ENCODE results near the gene CAMTA1. TPM values are rescaled to one million over a fixed set of nuclear protein-coding genes. Genes with fewer than 3 reads are reported as not detected.

Gene CAMTA1
- total RNA-seq, 1 donor from 2014 or later = 99.0 TPM

- H3K36me3 Mint-ChIP-seq (ENCODE audit: insufficient read depth) = no peaks in the 10 kb centered on the region
- TF ChIP-seq CTCF (IDR thresholded peaks at IDR 0.05; ENCODE audit: unreplicated experiment) = no peak
- no peak overlapping the region for H3K27ac Mint-ChIP-seq
- peaks cover 4% of the 10 kb centered on the region for H3K27me3 Mint-ChIP-seq
- DNase-seq (ENCODE audit: low spot score, unreplicated experiment) = peak; percentile 4
- H3K4me3 Mint-ChIP-seq (ENCODE audit: low read depth) = no peak overlapping the region
- H3K9me3 Mint-ChIP-seq (ENCODE audit: low read depth) = peaks cover under 1% of the 10 kb centered on the region
- H3K4me1 Mint-ChIP-seq (ENCODE audit: low read depth) = peaks cover 20% of the 10 kb centered on the region
Measured at GRCh38 chr1:7389906-7390603, 604.8 kb downstream of the CAMTA1 start.

- H3K9me3 Mint-ChIP-seq (ENCODE audit: low read depth) = peaks cover 5% of the 10 kb centered on the region
- no peak for TF ChIP-seq CTCF (IDR thresholded peaks at IDR 0.05; ENCODE audit: unreplicated experiment)
Measured at GRCh38 chr1:7390604-7391000, 605.3 kb downstream of the CAMTA1 start.

GRCh38 chr1:7393136-7393535 is 607.9 kb downstream of the CAMTA1 start:
- no peak for TF ChIP-seq CTCF (IDR thresholded peaks at IDR 0.05; ENCODE audit: unreplicated experiment)
- no peak overlapping the region for H3K27ac Mint-ChIP-seq

More at GRCh38 chr1:7390604-7391000, 605.3 kb downstream of the CAMTA1 start:
- Mint-ChIP-seq H3K36me3 (ENCODE audit: insufficient read depth) (no peaks in the 10 kb centered on the region), H3K4me1 (ENCODE audit: low read depth) (peaks cover 20% of the 10 kb centered on the region), H3K27ac (no peak overlapping the region), H3K4me3 (ENCODE audit: low read depth) (no peak overlapping the region), H3K27me3 (peaks cover 4% of the 10 kb centered on the region)
- DNase-seq (ENCODE audit: low spot score, unreplicated experiment) = no peak

GRCh38 chr1:7395251-7395650 is 610.0 kb downstream of the CAMTA1 start:
- Mint-ChIP-seq H3K36me3 (ENCODE audit: insufficient read depth) (no peaks in the 10 kb centered on the region), H3K27me3 (no peaks in the 10 kb centered on the region), H3K4me3 (ENCODE audit: low read depth) (no peak overlapping the region), H3K27ac (no peak overlapping the region), H3K4me1 (ENCODE audit: low read depth) (no peaks in the 10 kb centered on the region), H3K9me3 (ENCODE audit: low read depth) (peaks cover 26% of the 10 kb centered on the region)
- TF ChIP-seq CTCF (IDR thresholded peaks at IDR 0.05; ENCODE audit: unreplicated experiment) = no peak
- DNase-seq (ENCODE audit: low spot score, unreplicated experiment) = no peak

More at GRCh38 chr1:7393136-7393535, 607.9 kb downstream of the CAMTA1 start:
- H3K27me3 Mint-ChIP-seq = no peaks in the 10 kb centered on the region
- no peaks in the 10 kb centered on the region for H3K36me3 Mint-ChIP-seq (ENCODE audit: insufficient read depth)
- H3K4me3 Mint-ChIP-seq (ENCODE audit: low read depth) = no peak overlapping the region
- H3K4me1 Mint-ChIP-seq (ENCODE audit: low read depth) = peaks cover 8% of the 10 kb centered on the region
- DNase-seq (ENCODE audit: low spot score, unreplicated experiment) = no peak
- H3K9me3 Mint-ChIP-seq (ENCODE audit: low read depth) = peaks cover 14% of the 10 kb centered on the region

- Mint-ChIP-seq H3K9me3 (ENCODE audit: low read depth) (peaks cover 29% of the 10 kb centered on the region), H3K27me3 (no peaks in the 10 kb centered on the region), H3K27ac (no peak overlapping the region), H3K4me1 (ENCODE audit: low read depth) (no peaks in the 10 kb centered on the region), H3K36me3 (ENCODE audit: insufficient read depth) (no peaks in the 10 kb centered on the region), H3K4me3 (ENCODE audit: low read depth) (no peak overlapping the region)
- no peak for DNase-seq (ENCODE audit: low spot score, unreplicated experiment)
- no peak for TF ChIP-seq CTCF (IDR thresholded peaks at IDR 0.05; ENCODE audit: unreplicated experiment)
Measured at GRCh38 chr1:7398982-7399381, 613.7 kb downstream of the CAMTA1 start.

Measured in progenitor cell of endocrine pancreas (in vitro differentiated cells).